Stimulated activated CD4-positive, alpha-beta T cell treated with anti-CD3 and anti-CD28 coated beads, Interleukin-12 subunit alpha, Interleukin-12 subunit beta, amount 100 ng/mL, for 48 hours (primary cell): Measurements from ENCODE around the gene OXER1.
"Not testable (repeated sequence)": the region's sequence is repeated elsewhere in the genome, so short reads cannot be mapped to it uniquely, and the experiment has no call there.

Source experiments
- DNase-seq, 3 donors: peaks; one replicate each; pipeline ENCODE4 v3.0.0-alpha.2; 2020; ENCODE audit warnings: low read depth in 2 of 3, low spot score in 1 of 3

OXER1 gene

DNA sequence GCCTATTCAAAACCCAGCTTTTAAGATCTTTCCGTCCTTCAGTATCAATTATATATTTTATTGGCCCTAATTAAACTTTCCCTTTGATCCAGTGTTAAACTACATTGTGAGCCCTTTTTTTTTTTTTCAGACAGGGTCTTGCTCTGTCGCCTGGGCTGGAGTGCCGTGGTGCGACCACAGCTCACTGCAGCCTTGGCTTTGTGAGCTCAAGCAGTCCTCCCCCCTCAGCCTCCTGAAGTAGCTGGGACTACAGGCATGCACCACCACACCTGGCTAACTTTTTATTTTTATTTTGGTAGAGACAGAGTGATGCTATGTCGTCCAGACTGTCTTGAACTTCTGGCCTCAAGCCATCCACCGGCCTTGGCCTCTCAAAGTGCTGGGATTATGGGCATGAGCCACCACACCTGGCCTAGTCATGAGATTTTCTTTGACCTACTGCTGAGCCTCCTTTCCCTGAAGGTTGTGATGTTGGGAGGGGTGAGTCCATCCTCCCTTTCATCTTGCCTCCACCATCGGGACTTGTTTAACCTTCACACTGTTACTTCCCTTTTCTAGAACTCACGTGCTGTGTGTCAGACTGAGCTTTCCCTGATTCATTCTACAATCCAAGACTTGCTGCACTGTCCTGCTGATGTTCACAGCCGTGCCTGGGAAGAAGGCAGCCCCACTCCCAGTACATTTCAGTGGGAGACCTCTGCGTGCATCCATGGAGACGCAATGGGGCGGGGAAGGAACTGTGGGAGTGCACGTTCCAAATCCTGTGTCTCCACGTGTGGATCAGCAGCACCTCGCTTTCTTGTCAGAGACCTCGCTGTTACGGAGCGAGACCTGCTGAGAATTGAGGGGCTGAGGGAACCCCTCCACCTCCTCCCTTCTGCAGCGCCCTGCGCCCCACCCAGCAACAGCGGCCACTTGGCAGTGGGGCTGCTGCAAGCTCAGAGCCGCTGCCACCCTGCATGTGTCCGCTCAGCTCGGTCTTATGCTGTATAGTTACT is 10.8 kb downstream of the OXER1 start:
- no peak for DNase-seq

- DNase-seq = no peak
Measured at GRCh38 chr2:42752314-42752713, 11.6 kb downstream of the OXER1 start.

GRCh38 chr2:42748840-42749239 is 15.1 kb downstream of the OXER1 start:
- no peak for DNase-seq

DNA sequence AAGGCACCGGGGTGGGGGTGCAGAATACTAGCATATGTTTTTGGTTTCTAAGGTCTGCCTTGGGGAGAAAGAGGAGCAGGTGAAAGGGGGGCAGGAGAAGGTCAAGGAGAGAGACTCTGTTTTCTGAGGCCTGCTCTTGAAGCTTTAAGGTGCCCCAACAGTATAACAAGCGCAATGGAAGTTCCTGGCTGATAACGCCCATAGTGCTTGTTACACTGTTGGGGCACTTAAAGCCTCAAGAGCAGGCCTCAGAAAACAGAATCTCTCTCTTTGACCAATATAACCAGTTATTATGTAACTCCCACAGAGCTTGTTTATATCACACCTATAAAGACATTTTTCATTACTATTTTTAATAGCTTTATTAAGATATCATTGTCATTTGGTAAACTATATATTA is 16.5 kb downstream of the OXER1 start:
- DNase-seq = no peak

DNA sequence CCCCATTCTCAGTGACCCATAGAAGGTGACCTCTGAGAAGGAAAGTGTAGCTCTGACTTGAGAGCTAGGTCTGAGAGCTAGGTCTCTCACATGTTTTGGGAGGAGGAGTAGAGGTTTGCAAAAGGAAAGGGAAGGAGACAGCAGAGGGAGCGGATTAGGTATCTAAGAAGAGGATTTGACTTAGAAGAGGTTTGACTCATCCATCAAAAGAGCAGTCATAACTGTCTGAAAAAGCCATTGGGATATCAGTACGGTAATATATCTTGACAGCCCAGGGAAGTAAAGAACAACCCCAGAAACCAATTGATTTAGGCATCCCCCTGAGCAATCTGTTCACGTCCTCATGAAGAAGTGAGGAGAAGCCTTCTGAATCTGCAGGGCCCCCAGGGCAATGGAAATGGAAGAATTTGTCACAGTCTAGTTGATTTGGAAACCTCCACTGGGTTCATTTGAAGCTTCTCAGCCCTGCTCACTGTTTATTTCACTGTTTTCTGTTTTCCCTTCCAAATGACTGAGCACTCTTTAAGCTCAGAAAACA is 19.3 kb downstream of the OXER1 start:
- DNase-seq = no peak

GRCh38 chr2:42743659-42743990 is 20.3 kb downstream of the OXER1 start:
- DNase-seq = no peak

GRCh38 chr2:42742740-42743658 is 20.9 kb downstream of the OXER1 start:
- no peak for DNase-seq

DNA sequence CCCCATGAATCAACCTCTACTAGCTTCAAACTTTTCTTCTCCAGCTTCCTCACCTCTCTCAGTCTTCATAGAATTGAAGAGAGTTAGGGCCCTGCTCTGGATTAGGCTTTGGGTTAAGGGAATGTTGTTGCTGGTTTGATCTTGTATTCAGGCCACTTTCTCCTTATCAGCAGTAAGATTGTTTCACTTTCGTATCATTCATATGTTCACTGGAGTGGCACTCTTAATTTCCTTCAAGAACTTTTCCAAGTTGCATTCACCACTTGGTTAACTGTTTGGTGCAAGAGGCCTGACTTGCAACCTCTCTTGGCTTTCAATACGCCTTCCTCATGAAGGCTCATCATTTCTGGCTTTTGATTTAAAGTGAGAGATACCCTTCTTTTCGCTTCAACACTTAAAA is 22.8 kb downstream of the OXER1 start:
- DNase-seq = no peak

- DNase-seq = no peak
Measured at GRCh38 chr2:42736598-42737322, 27.2 kb downstream of the OXER1 start.

DNA sequence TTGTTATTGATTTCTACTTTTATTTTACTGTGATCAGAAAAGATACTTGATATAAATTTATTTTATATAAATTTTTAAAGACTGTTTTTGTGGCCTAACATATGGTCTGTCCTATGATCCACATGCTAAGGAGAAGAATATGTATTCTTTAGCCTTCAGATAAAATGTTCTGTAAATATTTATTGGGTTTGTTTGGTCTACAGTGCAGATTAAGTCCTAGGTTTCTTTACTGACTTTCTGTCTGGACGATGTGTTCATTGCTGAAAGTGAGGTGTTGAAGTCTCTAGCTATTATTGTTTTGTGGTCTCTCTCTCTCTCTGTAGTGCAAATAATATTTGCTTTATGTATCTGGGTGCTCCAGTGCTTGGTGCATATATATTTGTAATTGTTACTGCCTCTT is 30.1 kb downstream of the OXER1 start:
- DNase-seq = no peak

GRCh38 chr2:42731316-42731715 is 32.6 kb downstream of the OXER1 start:
- DNase-seq = not testable (repeated sequence)

DNA sequence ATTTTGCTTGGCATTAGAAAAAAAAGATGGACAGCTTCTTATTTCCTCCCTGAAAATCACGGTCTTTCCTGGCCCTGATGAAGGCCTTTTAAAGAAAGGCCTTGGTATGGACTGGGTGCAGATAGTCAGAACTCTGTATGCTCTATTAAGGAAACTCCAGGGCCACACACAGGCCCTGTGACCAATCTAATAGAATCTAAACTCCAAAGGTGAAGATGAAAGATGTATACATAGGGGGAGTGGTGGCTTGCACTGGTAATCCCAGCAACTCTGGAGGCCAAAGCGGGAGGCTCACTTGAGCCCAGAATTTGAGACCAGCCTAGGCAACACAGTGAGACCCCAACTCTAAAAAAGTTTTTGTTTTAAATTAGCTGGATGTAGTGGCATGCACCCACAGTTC is 37.3 kb downstream of the OXER1 start:
- no peak for DNase-seq

GRCh38 chr2:42725657-42726056 is 38.3 kb downstream of the OXER1 start:
- DNase-seq = no peak

- no peak for DNase-seq
Measured at GRCh38 chr2:42724886-42725285, 39.0 kb downstream of the OXER1 start.

GRCh38 chr2:42723465-42723864 is 40.5 kb downstream of the OXER1 start:
- DNase-seq = no peak

DNA sequence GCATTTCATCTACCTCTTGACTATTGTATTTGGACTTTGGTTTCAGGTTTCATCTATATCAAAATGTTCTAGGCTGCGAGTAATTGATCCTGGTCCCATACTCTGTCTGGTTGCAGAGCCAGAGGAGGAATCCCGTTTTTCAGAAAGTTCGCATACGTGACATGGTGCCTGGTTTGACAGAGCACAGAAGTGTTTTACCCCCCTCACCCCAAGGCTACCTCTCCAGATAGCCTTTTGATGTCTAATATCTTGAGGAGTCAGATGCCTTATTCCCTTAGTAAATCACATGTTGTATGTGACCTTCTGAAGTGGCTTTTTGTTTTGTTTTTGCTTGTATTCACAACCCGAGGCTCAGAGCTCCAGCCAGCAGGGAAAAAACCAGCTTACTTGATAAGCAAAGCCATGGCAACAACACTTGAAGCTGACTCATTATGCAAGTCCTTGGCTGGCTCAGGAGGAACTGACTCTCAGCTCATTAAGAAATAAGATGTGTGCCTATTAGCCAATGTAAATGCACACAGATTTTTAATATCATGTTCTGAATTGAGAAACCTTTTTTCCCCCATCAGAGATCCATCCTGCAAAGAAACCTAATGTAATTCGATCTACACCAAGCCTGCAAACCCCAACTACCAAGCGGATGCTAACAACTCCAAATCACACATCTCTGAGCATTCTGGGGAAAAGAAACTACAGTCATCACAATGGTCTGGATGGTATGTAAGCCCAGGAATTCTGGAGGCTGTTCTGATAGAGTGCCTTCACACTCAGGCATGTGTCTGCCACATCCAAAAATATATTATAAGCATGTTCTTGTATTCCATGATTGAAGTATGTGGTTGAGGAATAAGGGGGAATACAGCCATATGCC is 41.4 kb downstream of the OXER1 start:
- peak; percentile 12 to 22 (median 14) for DNase-seq

- DNase-seq = no peak
Measured at GRCh38 chr2:42721898-42722297, 42.0 kb downstream of the OXER1 start.

DNA sequence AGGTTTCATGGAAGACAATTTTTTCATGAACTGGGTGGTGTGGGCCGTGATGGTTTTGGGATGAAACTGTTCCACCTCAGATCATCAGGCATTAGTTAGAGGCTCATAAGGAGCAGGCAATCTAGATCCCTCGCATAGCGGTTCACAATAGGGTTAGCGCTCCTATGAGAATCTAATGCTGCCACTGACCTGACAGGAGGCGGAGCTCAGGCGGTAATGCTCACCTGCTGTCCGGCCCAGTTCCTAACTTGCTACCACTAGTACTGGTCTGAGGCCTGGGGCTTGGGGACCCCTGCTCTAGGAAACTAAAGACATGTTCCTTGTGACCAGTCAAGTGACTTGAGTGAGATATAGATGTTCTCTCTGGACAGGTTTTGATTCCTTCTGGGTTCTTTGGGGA is 49.2 kb downstream of the OXER1 start:
- DNase-seq = no peak

DNA sequence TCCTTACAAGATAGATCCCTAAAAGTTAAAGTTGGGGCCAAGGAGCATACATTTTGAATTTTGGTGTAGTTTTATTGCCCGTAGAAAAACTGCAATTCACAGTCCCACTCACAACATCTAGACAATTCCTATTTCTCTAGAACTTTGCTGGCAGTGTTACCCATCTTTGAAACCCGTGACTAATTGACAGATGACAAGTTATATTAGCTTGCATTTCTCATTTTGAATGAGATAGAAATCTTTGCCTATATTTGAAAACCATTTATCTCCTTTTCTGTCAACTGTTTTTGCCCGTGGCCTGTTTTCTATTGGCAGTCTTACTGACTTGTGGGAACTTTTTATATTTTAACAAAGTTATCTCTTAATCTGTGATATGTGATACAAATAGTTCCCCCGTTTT is 50.0 kb downstream of the OXER1 start:
- DNase-seq = no peak

DNA sequence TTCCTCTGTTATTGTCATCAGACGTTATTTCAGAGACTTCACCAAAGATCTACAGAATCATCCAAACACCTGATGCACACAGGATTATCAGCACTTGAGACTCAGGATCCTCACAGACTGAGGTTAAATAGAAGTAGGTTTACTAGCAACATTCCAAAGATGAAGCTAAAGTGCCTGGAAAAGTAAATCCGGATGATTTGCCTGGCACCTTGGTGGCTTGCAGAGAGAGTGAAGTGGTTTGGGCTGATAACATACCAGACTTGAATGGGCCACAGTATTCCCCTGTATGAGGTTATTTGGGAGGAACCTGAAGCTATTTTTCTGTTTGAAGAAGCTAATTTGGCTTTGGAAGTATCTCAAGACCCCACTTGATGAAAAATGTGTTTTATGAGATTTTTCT is 51.0 kb downstream of the OXER1 start:
- DNase-seq = no peak
